ACC112 (cell line): ENCODE measurements around the gene ADRA2A.

Experiments
- H2AFZ ChIP-seq: fragments of 200-600 bp; sonication (generic); one replicate; pipeline ENCODE4 v1.6.0; 2017; ENCODE audit warnings: antibody characterized with exemption, low read length; ENCODE audit not compliant: unreplicated experiment
- H3K27ac ChIP-seq: fragments of 200-600 bp; sonication (generic); 2 replicates; pipeline ENCODE4 v1.5.1; 2014; ENCODE audit warnings: low read depth, mild to moderate bottlenecking, antibody characterized with exemption, low read length, moderate library complexity
- H3K27me3 ChIP-seq: fragments of 200-600 bp; sonication (generic); 2 replicates; pipeline ENCODE4 v1.6.1; 2014; ENCODE audit warnings: mild to moderate bottlenecking, antibody characterized with exemption, low read length, moderate library complexity, mixed read lengths; ENCODE audit not compliant: insufficient read depth
- H3K36me3 ChIP-seq: fragments of 200-600 bp; sonication (generic); 2 replicates; pipeline ENCODE4 v1.6.1; 2016; ENCODE audit warnings: mild to moderate bottlenecking, antibody characterized with exemption, low read length, moderate library complexity, mixed read lengths; ENCODE audit not compliant: insufficient read depth
- H3K4me1 ChIP-seq: fragments of 200-600 bp; sonication (generic); one replicate; pipeline ENCODE4 v1.6.1; 2016; ENCODE audit warnings: low read length, mixed read lengths; ENCODE audit not compliant: insufficient read depth, unreplicated experiment, control insufficient read depth
- H3K4me3 ChIP-seq: fragments of 200-600 bp; sonication (generic); 2 replicates; pipeline ENCODE4 v1.5.1; 2014; ENCODE audit warnings: mild to moderate bottlenecking, low read depth, low read length
- H3K79me2 ChIP-seq: fragments of 200-600 bp; sonication (generic); one replicate; pipeline ENCODE4 v1.6.0; 2016; ENCODE audit warnings: low read length; ENCODE audit not compliant: control insufficient read depth, unreplicated experiment, insufficient read depth

The ADRA2A gene

DNA sequence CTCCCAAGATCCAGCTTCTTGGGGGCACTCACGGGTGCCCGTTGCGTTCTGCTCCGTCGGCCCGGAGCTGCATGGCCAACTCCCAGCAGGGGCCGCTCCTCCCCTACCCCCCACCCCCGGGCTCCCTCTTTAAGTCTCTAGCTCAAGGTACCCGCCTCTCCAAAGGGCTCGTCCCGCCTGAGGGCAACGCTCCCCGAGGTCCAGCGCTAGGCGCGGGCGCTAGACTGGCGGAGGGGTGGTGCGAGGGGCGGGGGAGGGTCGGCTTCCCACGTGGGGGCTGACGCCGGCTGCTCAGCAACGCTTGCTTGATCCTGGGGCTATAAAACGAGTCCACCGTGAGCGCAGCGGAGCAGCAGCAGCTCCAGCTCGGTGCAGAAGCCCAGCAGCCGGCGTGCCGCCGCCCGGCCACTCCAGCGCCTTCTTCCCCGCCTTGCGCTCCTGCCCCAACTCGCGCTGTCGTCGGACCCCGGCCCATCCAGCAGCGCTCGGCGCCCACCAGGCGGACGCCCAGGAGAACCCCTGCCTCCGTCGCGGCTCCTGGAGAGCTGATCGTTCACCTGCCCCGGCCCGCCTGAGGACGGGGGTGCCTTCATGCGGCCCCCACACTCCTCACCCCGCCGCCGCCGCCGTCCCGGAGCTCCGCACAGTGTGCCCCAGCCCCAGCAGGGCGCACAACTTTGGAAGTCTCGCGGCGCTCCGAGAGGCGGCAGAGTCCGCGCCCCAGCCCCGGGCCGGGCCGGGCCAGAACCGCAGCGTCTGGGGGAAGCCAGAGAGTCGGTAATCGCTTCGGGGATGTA is at the start of gene ADRA2A:
ADRA2A (plus strand) TSS at position 348 of the 797 bp plus-strand sequence. CDS start 968 bp downstream, outside the sequence.
- peak within 1 kb of the TSS; percentile 73 for H3K4me3 ChIP-seq

DNA sequence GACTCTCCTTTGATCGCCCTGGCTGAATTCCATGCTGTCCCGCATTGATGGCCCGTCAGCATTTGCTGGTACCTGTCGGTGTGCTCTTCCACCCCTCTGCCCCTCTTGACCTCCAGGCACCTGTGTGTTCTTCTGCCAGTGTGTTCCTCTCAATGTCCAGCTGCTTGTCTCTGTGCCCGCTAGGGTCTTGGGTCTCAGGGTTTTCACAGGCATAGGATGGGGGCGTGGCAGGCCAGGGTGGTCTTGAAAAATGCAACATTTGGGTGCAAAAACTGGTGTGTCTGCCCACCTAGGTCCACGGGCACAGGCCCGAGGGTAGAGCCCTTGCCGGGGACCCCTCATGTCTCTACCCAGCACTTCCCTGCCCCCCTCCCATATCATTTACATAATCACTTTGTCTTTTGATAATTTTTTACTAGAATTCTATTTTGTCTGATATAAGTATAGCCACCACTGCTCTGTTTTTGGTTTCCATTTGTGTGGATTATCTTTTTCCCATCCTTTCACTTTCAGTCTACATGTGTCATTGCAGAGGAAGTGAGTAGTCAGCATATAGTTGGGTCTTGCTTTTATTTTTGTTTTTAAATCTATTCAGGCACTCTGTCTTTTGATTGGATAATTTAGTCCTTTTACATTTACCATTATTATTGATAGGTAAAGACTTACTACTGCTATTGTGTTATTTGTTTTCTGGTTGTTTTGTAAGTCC is 46.6 kb upstream of the ADRA2A start:
- H3K27me3 ChIP-seq = no peaks in the 10 kb centered on the region
- peaks cover 12% of the 10 kb centered on the region for H3K4me1 ChIP-seq
- H3K36me3 ChIP-seq = 0 out of 2 replicates have a peak, but pooled peaks cover 3% of the 10 kb centered on the region
- H3K4me3 ChIP-seq = no peak overlapping the region
- H3K27ac ChIP-seq = no peak overlapping the region
- H3K79me2 ChIP-seq = no peaks in the 10 kb centered on the region
- no peak overlapping the region for H2AFZ ChIP-seq

More for the DNA sequence above, at the start of gene ADRA2A:
- peaks cover 77% of the 10 kb centered on the region for H3K27me3 ChIP-seq
- H3K4me1 ChIP-seq = no peaks in the 10 kb centered on the region
- H3K36me3 ChIP-seq = no peaks in the 10 kb centered on the region
- H2AFZ ChIP-seq = peak within 1 kb of the TSS; percentile 37
- no peaks in the 10 kb centered on the region for H3K79me2 ChIP-seq
- H3K27ac ChIP-seq = no peak within 1 kb of the TSS

DNA sequence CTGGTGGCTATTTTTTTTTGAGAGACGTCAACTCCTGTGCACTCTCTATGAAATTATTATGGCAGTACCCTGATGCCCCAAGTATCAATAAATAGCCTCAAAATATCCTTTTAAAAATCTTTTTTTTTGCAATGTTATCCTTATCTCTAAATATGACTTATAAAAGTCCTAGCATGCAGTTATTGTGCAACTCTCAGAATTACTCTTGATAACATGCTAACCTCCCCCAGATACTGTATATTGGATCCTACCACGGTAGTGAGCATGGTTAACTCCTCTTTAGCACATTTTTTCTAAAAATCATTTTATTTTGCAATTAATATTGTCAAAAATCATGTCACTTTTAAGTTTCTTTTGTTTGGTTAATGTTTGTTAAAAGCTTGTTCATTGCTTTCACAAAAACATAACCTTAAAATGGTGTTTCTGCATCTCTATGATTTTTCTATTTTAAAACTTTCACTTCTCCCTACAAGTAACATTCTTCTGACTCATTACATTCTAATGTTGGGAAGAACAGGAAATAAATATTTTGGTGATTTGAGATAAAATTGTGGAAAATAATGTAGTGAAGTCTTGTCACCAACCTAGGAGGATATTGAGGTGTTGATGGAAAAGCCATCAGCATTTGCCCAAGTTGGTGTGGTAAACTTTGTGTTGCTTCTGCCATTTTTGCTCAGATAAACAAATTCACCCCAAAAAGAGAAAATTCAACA is 42.1 kb upstream of the ADRA2A start:
- Histone ChIP-seq H3K4me3 (peak overlapping the region; percentile 59), H3K27ac (peak overlapping the region; percentile 70), H3K4me1 (peaks cover 20% of the 10 kb centered on the region), H3K36me3 (0 out of 2 replicates have a peak, but pooled peaks cover 3% of the 10 kb centered on the region), H2AFZ (no peak overlapping the region), H3K27me3 (no peaks in the 10 kb centered on the region), H3K79me2 (no peaks in the 10 kb centered on the region)

DNA sequence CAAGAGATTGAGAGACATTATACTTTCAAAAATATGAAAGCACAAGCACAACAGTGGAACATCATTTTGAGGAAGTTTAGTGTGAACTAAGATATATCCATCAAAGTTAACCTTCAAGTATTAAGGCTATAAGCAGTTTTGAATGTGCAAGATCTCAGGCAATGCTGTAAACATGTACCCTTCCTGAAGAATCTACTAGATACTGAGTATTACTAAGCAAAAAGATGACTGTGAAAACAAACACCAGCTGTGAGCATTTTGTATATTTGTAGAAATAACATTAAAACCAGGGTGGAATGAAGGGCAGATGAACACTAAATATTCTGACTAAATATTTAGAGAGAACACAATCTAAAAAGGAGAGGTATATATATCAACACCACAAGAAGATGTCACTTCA is 41.3 kb upstream of the ADRA2A start:
- Histone ChIP-seq H3K4me1 (peaks cover 20% of the 10 kb centered on the region), H3K36me3 (0 out of 2 replicates have a peak, but pooled peaks cover 3% of the 10 kb centered on the region), H3K27me3 (no peaks in the 10 kb centered on the region), H3K79me2 (no peaks in the 10 kb centered on the region), H2AFZ (no peak overlapping the region), H3K4me3 (peak overlapping the region; percentile 59; the same call in 1 of the 2 replicates), H3K27ac (peak overlapping the region; percentile 70)

DNA sequence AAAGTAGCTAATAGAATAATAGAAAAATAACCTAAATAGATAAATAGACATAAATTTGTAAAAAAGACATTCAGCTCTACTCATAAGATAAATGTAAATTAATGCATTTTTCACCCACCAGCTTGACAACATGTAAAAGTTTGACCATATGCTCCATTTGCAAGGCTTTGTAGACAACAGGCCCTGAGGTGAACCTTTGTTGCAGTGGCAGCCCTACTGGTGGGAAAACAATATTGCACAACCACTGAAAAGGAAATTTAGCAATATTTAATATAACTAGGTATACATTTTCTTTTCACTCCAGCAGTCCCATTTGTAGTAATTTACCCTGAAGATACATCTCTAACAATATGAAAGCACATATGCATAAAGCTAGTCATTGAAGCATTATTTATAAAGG is 39.0 kb upstream of the ADRA2A start:
- H3K4me1 ChIP-seq = peaks cover 20% of the 10 kb centered on the region
- no peaks in the 10 kb centered on the region for H3K79me2 ChIP-seq
- no peaks in the 10 kb centered on the region for H3K27me3 ChIP-seq
- H3K36me3 ChIP-seq = no peaks in the 10 kb centered on the region
- H2AFZ ChIP-seq = no peak overlapping the region
- no peak overlapping the region for H3K27ac ChIP-seq
- no peak overlapping the region for H3K4me3 ChIP-seq

DNA sequence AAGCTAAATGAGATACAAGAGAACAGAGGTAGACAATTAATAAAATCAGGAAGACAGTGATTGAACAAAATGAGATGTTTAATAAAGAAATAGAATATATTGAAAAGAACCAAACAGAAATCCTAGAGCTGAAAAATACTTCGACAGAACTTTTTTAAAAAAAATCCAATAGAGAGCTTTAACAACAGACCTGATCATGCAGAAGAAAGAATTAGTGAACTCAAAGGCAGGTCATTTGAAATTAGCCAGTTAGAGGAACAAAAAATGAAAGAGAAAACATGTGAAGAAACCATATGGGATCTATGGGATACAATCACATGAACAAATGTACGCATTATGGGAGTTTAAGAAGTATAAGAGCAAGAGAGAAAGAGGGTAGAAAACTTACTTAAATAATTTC is 37.3 kb upstream of the ADRA2A start:
- H3K27ac ChIP-seq = no peak overlapping the region
- no peaks in the 10 kb centered on the region for H3K36me3 ChIP-seq
- no peak overlapping the region for H2AFZ ChIP-seq
- H3K27me3 ChIP-seq = no peaks in the 10 kb centered on the region
- peaks cover 15% of the 10 kb centered on the region for H3K4me1 ChIP-seq
- H3K79me2 ChIP-seq = no peaks in the 10 kb centered on the region
- H3K4me3 ChIP-seq = no peak overlapping the region

DNA sequence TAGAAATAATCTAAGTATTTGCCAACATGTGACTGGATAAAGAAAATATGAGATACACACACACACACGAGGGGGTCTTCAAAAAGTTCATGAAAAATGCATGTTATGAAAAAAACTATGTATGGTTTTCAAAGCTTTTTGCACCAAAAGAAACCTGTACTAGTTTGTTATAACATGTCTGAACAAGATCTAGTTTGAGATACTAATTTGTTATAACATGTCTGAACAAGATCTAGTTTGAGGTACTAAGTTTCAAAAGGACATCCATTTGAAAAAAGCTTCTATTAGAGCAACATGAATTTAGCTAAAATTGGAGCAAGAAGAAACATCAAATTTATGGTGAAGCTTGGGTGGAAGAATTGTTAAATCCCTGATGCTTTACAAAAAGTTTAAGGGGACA is 19.8 kb upstream of the ADRA2A start:
- Histone ChIP-seq H3K36me3 (no peaks in the 10 kb centered on the region), H3K27me3 (peaks cover 4% of the 10 kb centered on the region), H3K4me1 (no peaks in the 10 kb centered on the region), H3K27ac (no peak overlapping the region), H3K79me2 (no peaks in the 10 kb centered on the region), H3K4me3 (no peak overlapping the region), H2AFZ (no peak overlapping the region)

DNA sequence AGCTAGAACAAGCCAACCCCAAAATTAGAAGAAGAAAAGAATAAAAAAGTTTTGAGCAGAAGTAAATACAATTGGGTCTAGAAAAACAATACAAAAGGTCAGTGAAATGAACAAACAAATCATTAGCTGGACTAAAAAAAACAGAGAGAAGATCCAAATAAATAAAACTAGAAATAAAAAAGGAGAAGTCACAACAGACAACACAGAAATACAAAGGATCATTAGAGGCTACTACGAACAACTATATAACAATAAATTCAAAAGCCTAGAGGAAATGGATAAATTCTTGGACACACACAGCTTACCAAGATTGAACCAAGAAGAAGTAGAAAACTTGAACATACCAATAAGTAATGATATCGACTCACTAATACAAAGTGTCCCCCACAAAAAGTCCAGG is 13.4 kb upstream of the ADRA2A start:
- Histone ChIP-seq H3K27ac (no peak overlapping the region), H3K4me1 (no peaks in the 10 kb centered on the region), H3K79me2 (no peaks in the 10 kb centered on the region), H3K4me3 (no peak overlapping the region), H3K27me3 (peaks cover 10% of the 10 kb centered on the region; the same call in 1 of the 2 replicates), H3K36me3 (no peaks in the 10 kb centered on the region), H2AFZ (no peak overlapping the region)

DNA sequence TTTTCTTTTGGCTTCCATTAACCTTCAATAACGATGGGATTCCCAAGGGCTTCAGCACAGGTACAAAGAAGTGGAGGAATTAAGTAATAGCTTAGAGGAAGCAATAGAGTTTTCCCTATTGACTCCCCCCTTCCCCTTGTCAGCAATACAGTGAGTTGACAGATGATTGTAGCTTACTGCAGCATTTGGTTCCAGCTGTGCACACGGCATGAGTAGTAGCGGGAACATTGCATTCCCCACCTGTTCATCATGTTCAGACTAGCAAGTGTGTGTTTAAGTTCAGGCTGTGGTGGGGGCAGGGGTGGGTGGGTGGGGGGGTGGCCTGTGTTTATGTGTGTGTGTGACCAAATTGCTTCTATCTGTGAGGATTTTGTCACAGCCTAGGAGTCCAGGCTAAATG is 4.6 kb upstream of the ADRA2A start:
- no peak overlapping the region for H3K27ac ChIP-seq
- no peak overlapping the region for H2AFZ ChIP-seq
- H3K79me2 ChIP-seq = no peaks in the 10 kb centered on the region
- peaks cover 65% of the 10 kb centered on the region for H3K27me3 ChIP-seq
- no peak overlapping the region for H3K4me3 ChIP-seq
- no peaks in the 10 kb centered on the region for H3K36me3 ChIP-seq
- H3K4me1 ChIP-seq = no peaks in the 10 kb centered on the region

DNA sequence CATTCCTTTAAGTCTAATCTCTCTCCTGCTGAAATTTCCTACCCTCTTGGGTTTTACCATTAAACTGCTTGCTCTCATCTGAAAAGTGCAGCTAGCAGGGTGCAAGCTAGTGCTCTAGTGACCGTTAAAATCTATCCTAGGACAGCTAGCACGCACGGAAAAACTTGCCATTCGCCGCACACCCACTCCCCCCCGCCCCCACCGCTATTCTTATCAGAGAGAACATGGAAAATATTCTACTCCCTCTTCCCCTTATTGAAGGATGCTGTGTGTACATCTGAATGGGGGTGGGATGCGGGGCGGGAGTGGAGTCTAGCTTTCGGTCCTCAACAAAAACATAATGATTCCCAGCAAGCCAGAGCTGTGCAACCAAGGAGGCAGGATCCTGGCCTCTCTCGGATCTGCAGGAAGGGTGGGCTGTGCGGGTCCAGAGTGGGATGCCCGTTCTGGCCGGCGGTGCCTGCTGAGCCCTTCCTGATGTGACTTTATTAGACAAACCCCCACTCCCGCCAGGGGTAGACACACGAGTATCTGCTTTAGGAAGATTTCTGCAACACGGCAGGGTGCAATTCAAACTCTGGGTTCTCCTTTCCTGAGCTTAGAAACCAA is 1.1 kb upstream of the ADRA2A start:
- Histone ChIP-seq H2AFZ (no peak overlapping the region), H3K27me3 (peaks cover 81% of the 10 kb centered on the region)

More for the DNA sequence above, 1.1 kb upstream of the ADRA2A start:
- no peaks in the 10 kb centered on the region for H3K36me3 ChIP-seq
- H3K4me3 ChIP-seq = peak overlapping the region; percentile 73; the same call in 1 of the 2 replicates
- H3K27ac ChIP-seq = no peak overlapping the region
- no peaks in the 10 kb centered on the region for H3K4me1 ChIP-seq
- H3K79me2 ChIP-seq = no peaks in the 10 kb centered on the region
